Measurements from ENCODE around the gene KANK2.
A peak's percentile ranks its signal among the peaks of the same experiment; 100 is the strongest.
"Not testable (repeated sequence)": the region's sequence is repeated elsewhere in the genome, so short reads cannot be mapped to it uniquely, and the experiment has no call there.

Gene KANK2

DNA sequence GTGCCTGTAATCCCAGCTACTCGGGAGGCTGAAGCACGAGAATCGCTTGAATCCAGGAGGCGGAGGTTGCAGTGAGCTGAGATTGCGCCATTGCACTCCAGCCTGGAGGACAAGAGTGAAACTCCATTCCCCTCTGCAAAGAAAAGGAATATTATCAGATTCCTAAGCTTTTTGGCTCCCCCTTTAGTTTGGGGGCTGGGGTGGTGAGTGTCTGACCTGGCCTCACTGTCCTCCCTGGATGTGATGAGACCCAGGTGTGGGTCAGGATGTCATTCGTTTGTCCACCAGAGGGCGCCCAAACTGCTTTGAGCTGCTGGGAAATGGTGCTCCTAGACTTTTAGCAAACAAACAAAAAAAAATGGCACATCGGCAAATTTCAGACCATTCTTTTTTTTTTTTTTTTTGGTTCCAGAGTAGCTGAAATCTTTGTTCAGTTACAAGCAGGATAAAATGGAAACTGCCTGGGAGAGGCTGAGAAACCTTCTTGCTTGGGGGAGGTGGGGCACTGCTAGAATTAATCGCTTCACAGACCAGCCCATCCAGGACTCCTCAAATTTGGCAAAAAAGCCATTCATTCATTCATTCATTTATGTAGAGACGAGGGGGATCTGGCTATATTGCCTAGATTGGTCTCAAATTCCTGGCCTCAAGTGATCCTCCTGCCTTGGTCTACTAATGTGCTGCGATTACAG lies 71.2 kb downstream of the KANK2 start:
- Histone ChIP-seq H3K27me3 (replicated peaks; ENCODE audit: control insufficient read depth, insufficient read depth, low read length) (no peaks in the 10 kb centered on the region), H3K4me3 (replicated peaks; ENCODE audit: low read depth, low read length) (no peak overlapping the region), H3K36me3 (ENCODE audit: control insufficient read depth, insufficient read depth, low read length) (peaks cover 29% of the 10 kb centered on the region)
- TF ChIP-seq, protein P1, sequence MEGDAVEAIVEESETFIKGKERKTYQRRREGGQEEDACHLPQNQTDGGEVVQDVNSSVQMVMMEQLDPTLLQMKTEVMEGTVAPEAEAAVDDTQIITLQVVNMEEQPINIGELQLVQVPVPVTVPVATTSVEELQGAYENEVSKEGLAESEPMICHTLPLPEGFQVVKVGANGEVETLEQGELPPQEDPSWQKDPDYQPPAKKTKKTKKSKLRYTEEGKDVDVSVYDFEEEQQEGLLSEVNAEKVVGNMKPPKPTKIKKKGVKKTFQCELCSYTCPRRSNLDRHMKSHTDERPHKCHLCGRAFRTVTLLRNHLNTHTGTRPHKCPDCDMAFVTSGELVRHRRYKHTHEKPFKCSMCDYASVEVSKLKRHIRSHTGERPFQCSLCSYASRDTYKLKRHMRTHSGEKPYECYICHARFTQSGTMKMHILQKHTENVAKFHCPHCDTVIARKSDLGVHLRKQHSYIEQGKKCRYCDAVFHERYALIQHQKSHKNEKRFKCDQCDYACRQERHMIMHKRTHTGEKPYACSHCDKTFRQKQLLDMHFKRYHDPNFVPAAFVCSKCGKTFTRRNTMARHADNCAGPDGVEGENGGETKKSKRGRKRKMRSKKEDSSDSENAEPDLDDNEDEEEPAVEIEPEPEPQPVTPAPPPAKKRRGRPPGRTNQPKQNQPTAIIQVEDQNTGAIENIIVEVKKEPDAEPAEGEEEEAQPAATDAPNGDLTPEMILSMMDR (IDR thresholded peaks at IDR 0.05; ENCODE audit: insufficient read depth, low read length, poor library complexity, severe bottlenecking): peak; percentile 85
- DNase-seq (ENCODE audit: extremely low read depth, insufficient read length): no peak

- DNase-seq (ENCODE audit: extremely low read depth, insufficient read length): not testable (repeated sequence)
- peaks cover 29% of the 10 kb centered on the region for H3K36me3 ChIP-seq (ENCODE audit: control insufficient read depth, insufficient read depth, low read length)
Measured at GRCh38 chr19:11124157-11124556, 73.2 kb downstream of the KANK2 start.

GRCh38 chr19:11123114-11123513 lies 74.2 kb downstream of the KANK2 start:
- TF ChIP-seq, protein P1 (IDR thresholded peaks at IDR 0.05; ENCODE audit: insufficient read depth, low read length, poor library complexity, severe bottlenecking): no peak
- DNase-seq (ENCODE audit: extremely low read depth, insufficient read length): no peak
- Histone ChIP-seq H3K4me3 (replicated peaks; ENCODE audit: low read depth, low read length) (no peak overlapping the region), H3K27me3 (replicated peaks; ENCODE audit: control insufficient read depth, insufficient read depth, low read length) (no peaks in the 10 kb centered on the region), H3K36me3 (ENCODE audit: control insufficient read depth, insufficient read depth, low read length) (peaks cover 33% of the 10 kb centered on the region)

More at GRCh38 chr19:11124157-11124556, 73.2 kb downstream of the KANK2 start:
- H3K27me3 ChIP-seq (replicated peaks; ENCODE audit: control insufficient read depth, insufficient read depth, low read length); H3K4me3 ChIP-seq (replicated peaks; ENCODE audit: low read depth, low read length): not testable (repeated sequence)

- not testable (repeated sequence) for H3K27me3 ChIP-seq (replicated peaks; ENCODE audit: control insufficient read depth, insufficient read depth, low read length); H3K4me3 ChIP-seq (replicated peaks; ENCODE audit: low read depth, low read length); DNase-seq (ENCODE audit: extremely low read depth, insufficient read length)
- peaks cover 27% of the 10 kb centered on the region for H3K36me3 ChIP-seq (ENCODE audit: control insufficient read depth, insufficient read depth, low read length)
Measured at GRCh38 chr19:11121963-11122362, 75.4 kb downstream of the KANK2 start.

- no peaks in the 10 kb centered on the region for H3K27me3 ChIP-seq (replicated peaks; ENCODE audit: control insufficient read depth, insufficient read depth, low read length)
- DNase-seq (ENCODE audit: extremely low read depth, insufficient read length): no peak
- H3K4me3 ChIP-seq (replicated peaks; ENCODE audit: low read depth, low read length): no peak overlapping the region
- H3K36me3 ChIP-seq (ENCODE audit: control insufficient read depth, insufficient read depth, low read length): peaks cover 41% of the 10 kb centered on the region
- TF ChIP-seq, protein P1 (IDR thresholded peaks at IDR 0.05; ENCODE audit: insufficient read depth, low read length, poor library complexity, severe bottlenecking): no peak
Measured at GRCh38 chr19:11116507-11116906, 80.8 kb downstream of the KANK2 start.

DNA sequence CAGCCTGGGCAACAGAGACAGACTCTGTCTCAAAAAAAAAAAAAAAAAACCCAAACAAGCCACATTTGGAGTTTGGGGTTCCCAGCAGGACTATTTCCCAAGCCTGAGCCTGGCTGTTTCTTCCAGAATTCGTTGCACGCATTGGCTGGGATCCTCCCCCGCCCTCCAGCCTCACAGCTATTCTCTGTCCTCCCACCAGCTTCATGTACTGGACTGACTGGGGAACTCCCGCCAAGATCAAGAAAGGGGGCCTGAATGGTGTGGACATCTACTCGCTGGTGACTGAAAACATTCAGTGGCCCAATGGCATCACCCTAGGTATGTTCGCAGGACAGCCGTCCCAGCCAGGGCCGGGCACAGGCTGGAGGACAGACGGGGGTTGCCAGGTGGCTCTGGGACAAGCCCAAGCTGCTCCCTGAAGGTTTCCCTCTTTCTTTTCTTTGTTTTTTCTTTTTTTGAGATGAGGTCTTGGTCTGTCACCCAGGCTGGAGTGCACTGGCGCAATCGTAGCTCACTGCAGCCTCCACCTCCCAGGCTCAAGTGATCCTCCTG lies 81.4 kb downstream of the KANK2 start:
- Histone ChIP-seq H3K36me3 (ENCODE audit: control insufficient read depth, insufficient read depth, low read length) (peaks cover 44% of the 10 kb centered on the region), H3K4me3 (replicated peaks; ENCODE audit: low read depth, low read length) (no peak overlapping the region), H3K27me3 (replicated peaks; ENCODE audit: control insufficient read depth, insufficient read depth, low read length) (no peaks in the 10 kb centered on the region)
- no peak for DNase-seq (ENCODE audit: extremely low read depth, insufficient read length)
- TF ChIP-seq, protein P1 (IDR thresholded peaks at IDR 0.05; ENCODE audit: insufficient read depth, low read length, poor library complexity, severe bottlenecking): no peak
